A549 (cell line): ENCODE results near the gene WIPF3. TPM values are rescaled to one million over a fixed set of nuclear protein-coding genes. Genes with fewer than 3 reads are reported as not detected.

Source experiments
- ATAC-seq, 2 experiments: fragments of 200-7000 bp in 1 of 2; fragments of >200 bp in 1 of 2; cut with Nextera tagmentation in 1 of 2; cut with Tn5 transposase in 1 of 2; 3 replicates each; pipeline versions ENCODE4 v1.8.0 to v1.9.1; 2018 to 2020; ENCODE audit warnings: mild to moderate bottlenecking in 1 of 2, moderate library complexity in 1 of 2
- CTCF ChIA-PET: fragments of 300-600 bp; sonication (Branson Sonifier 250); formaldehyde crosslinking; extraction: SDS; loops from one replicate; lab custom pipeline; 2021; ENCODE audit warnings: antibody characterized with exemption, inconsistent platforms; lab: Yijun Ruan, JAX
- POLR2A ChIA-PET: fragments of 350-600 bp; formaldehyde crosslinking; extraction: SDS; loops from one replicate; lab custom pipeline; 2021; ENCODE audit warnings: antibody characterized with exemption, inconsistent platforms; lab: Yijun Ruan, JAX
- DNase-seq, 2 experiments: peaks; one replicate each; pipeline versions ENCODE4 v3.0.0 to v3.0.0-alpha.2; 2011 to 2016; ENCODE audit warnings: low read depth in 1 of 2, low spot score in 1 of 2
- FAIRE-seq: peaks from 2 replicates; lab custom pipeline; 2011; peaks lifted over from hg19 to GRCh38; lab: Jason Lieb, UNC
- H3K27ac ChIP-seq, 2 experiments: fragments of >200 bp; sonication (Bioruptor Twin); formaldehyde crosslinking; 3 replicates each; pipeline ENCODE4 v1.5.1; 2016 to 2017
- H3K4me1 ChIP-seq: fragments of >200 bp; sonication (Bioruptor Twin); formaldehyde crosslinking; 3 replicates; pipeline ENCODE4 v1.6.1; 2016
- H3K4me2 ChIP-seq: fragments of >200 bp; sonication (Bioruptor Twin); formaldehyde crosslinking; 3 replicates; pipeline ENCODE4 v1.6.1; 2016
- H3K4me3 ChIP-seq: fragments of >200 bp; sonication (Bioruptor Twin); formaldehyde crosslinking; 3 replicates; pipeline ENCODE4 v1.5.1; 2016
- H3K9me3 ChIP-seq: fragments of >200 bp; sonication (Bioruptor Twin); formaldehyde crosslinking; 3 replicates; pipeline ENCODE4 v1.6.1; 2016
- BHLHE40 ChIP-seq: IDR thresholded peaks from 2 replicates; pipeline ENCODE4 v1.6.1; 2012; ENCODE audit warnings: low read depth, low read length, inconsistent platforms
- CBX2 ChIP-seq: fragments of 200-600 bp; sonication (generic); IDR thresholded peaks from 2 replicates; pipeline ENCODE4 v1.6.1; 2016; ENCODE audit warnings: low read depth, mild to moderate bottlenecking, borderline replicate concordance
- CBX8 ChIP-seq: fragments of 200-600 bp; sonication (generic); IDR thresholded peaks from 2 replicates; pipeline ENCODE4 v1.6.1; 2016
- EHMT2 ChIP-seq: fragments of 200-600 bp; sonication (generic); IDR thresholded peaks from 2 replicates; pipeline ENCODE4 v1.6.1; 2016; ENCODE audit warnings: antibody characterized with exemption, low read depth, mild to moderate bottlenecking, moderate library complexity
- EP300 ChIP-seq, 2 experiments: fragments of >200 bp; sonication (Bioruptor Twin); formaldehyde crosslinking; IDR thresholded peaks; 2 replicates in 1 of 2; 3 replicates in 1 of 2; pipeline ENCODE4 v1.6.1; 2016 to 2017
- ESRRA ChIP-seq: fragments of 150-350 bp; IDR thresholded peaks from 2 replicates; pipeline ENCODE4 v1.6.1; 2014; ENCODE audit warnings: mild to moderate bottlenecking, low read length, borderline replicate concordance
- GATA3 ChIP-seq: IDR thresholded peaks from 2 replicates; pipeline ENCODE4 v1.6.1; 2012; ENCODE audit warnings: borderline replicate concordance
- HDAC2 ChIP-seq: fragments of 200-600 bp; sonication (generic); IDR thresholded peaks from 2 replicates; pipeline ENCODE4 v1.6.1; 2016
- HEYL ChIP-seq: fragments of 250-450 bp; sonication (Bioruptor Pico); IDR thresholded peaks from 2 replicates; pipeline ENCODE4 v1.8.0; 2021; ENCODE audit warnings: mild to moderate bottlenecking, moderate library complexity
- HOXA7 ChIP-seq: fragments of 250-450 bp; sonication (Bioruptor Pico); IDR thresholded peaks from 2 replicates; pipeline ENCODE4 v1.5.0; 2020; ENCODE audit warnings: mild to moderate bottlenecking, moderate library complexity
- HOXB13 ChIP-seq: fragments of 250-450 bp; sonication (Bioruptor Pico); IDR thresholded peaks from 2 replicates; pipeline ENCODE4 v1.5.0; 2020; ENCODE audit warnings: low read depth, mild to moderate bottlenecking, moderate library complexity
- HOXB5 ChIP-seq: fragments of 250-450 bp; sonication (Bioruptor Pico); IDR thresholded peaks from 2 replicates; pipeline ENCODE4 v1.5.0; 2020; ENCODE audit warnings: mild to moderate bottlenecking, moderate library complexity
- JUN ChIP-seq, 2 experiments: fragments of >200 bp; sonication (Bioruptor Twin); formaldehyde crosslinking; IDR thresholded peaks; 2 replicates in 1 of 2; 3 replicates in 1 of 2; pipeline ENCODE4 v1.6.1; 2016 to 2017
- JUNB ChIP-seq: fragments of >200 bp; sonication (Bioruptor Twin); formaldehyde crosslinking; IDR thresholded peaks from 2 replicates; pipeline ENCODE4 v1.6.1; 2016
- KDM1A ChIP-seq: fragments of 200-600 bp; sonication (generic); IDR thresholded peaks from 2 replicates; pipeline ENCODE4 v1.6.1; 2016; ENCODE audit warnings: low read depth, mild to moderate bottlenecking
- KDM5A ChIP-seq: fragments of 200-600 bp; sonication (generic); IDR thresholded peaks from 2 replicates; pipeline ENCODE4 v1.6.1; 2016; ENCODE audit warnings: antibody characterized with exemption, mild to moderate bottlenecking
- MAX ChIP-seq: IDR thresholded peaks from 2 replicates; pipeline ENCODE4 v1.6.1; 2012
- MAZ ChIP-seq: fragments of 150-350 bp; IDR thresholded peaks from 2 replicates; pipeline ENCODE4 v1.6.1; 2014; ENCODE audit warnings: antibody characterized with exemption, low read depth, low read length, borderline replicate concordance
- MYC ChIP-seq: IDR thresholded peaks from 2 replicates; pipeline ENCODE4 v1.6.1; 2012; ENCODE audit warnings: mild to moderate bottlenecking, inconsistent platforms, low read length, improper control_type of control experiment, borderline replicate concordance
- NPAS2 ChIP-seq: fragments of 250-450 bp; sonication (Bioruptor Pico); IDR thresholded peaks from 2 replicates; pipeline ENCODE4 v1.8.0; 2022; ENCODE audit warnings: mild to moderate bottlenecking, moderate library complexity, borderline replicate concordance
- NR3C1 ChIP-seq: fragments of >200 bp; sonication (Bioruptor Twin); formaldehyde crosslinking; IDR thresholded peaks from 3 replicates; pipeline ENCODE4 v1.6.1; 2017
- PHF8 ChIP-seq: fragments of 200-600 bp; sonication (generic); IDR thresholded peaks from 2 replicates; pipeline ENCODE4 v1.6.1; 2016; ENCODE audit warnings: low read depth, mild to moderate bottlenecking, antibody characterized with exemption, moderate library complexity, borderline replicate concordance
- POLR2AphosphoS2 ChIP-seq: conservative IDR thresholded peaks from 2 replicates; pipeline ENCODE4 v1.6.1; 2012; ENCODE audit warnings: low read length, improper control_type of control experiment, inconsistent platforms
- RAD21 ChIP-seq, 2 experiments: fragments of >200 bp in 1 of 2; sonication (Bioruptor Twin) in 1 of 2; formaldehyde crosslinking in 1 of 2; IDR thresholded peaks in 1 of 2; conservative IDR thresholded peaks in 1 of 2; 2 replicates in 1 of 2; 3 replicates in 1 of 2; pipeline ENCODE4 v1.6.1; 2012 to 2018; ENCODE audit warnings: inconsistent platforms in 1 of 2
- RARB ChIP-seq: fragments of 250-450 bp; sonication (Bioruptor Pico); IDR thresholded peaks from 2 replicates; pipeline ENCODE4 v1.8.0; 2021; ENCODE audit warnings: mild to moderate bottlenecking, moderate library complexity
- SMC3 ChIP-seq: fragments of >200 bp; sonication (Bioruptor Twin); formaldehyde crosslinking; IDR thresholded peaks from 3 replicates; pipeline ENCODE4 v1.6.1; 2018; ENCODE audit warnings: inconsistent platforms
- TFCP2L1 ChIP-seq: fragments of 250-450 bp; sonication (Bioruptor Pico); IDR thresholded peaks from 2 replicates; pipeline ENCODE4 v1.5.0; 2021; ENCODE audit warnings: mild to moderate bottlenecking
- TP53 ChIP-seq: fragments of 250-450 bp; sonication (Bioruptor Pico); IDR thresholded peaks from 2 replicates; pipeline ENCODE4 v1.5.0; 2021; ENCODE audit warnings: mild to moderate bottlenecking, moderate library complexity
- ZC3H11A ChIP-seq: fragments of 450-650 bp; IDR thresholded peaks from 2 replicates; pipeline ENCODE4 v1.6.1; 2014; ENCODE audit warnings: antibody characterized with exemption, mild to moderate bottlenecking
- ZSCAN20 ChIP-seq: fragments of 250-450 bp; sonication (Bioruptor Pico); IDR thresholded peaks from 2 replicates; pipeline ENCODE4 v1.8.0; 2022; ENCODE audit warnings: mild to moderate bottlenecking, moderate library complexity
- WGBS: methylation state at CpG from one replicate; pipeline ENCODE4 v1.1.6; 2017; ENCODE audit errors: missing lambda C conversion rate; 5-methylcytosine and 5-hydroxymethylcytosine counted together
- polyA plus RNA-seq, 4 experiments: library from polyadenylated mRNA; depleted of rRNA in 3 of 4; stranded (reverse); fragments of >200 nt; fragmentation: RNase III in 1 of 4; extraction: RNeasy Plus Mini Kit Qiagen cat#74134 plus additional on column Dnase treatment in 1 of 4; gene quantifications; 2 replicates in 3 of 4; 3 replicates in 1 of 4; pipeline ENCODE4 v1.2.3, GENCODE V29; 2011 to 2017
- TF ChIP-seq, protein P1 (sequence below): fragments of 250-450 bp; sonication (Bioruptor Pico); IDR thresholded peaks from 2 replicates; pipeline ENCODE4 v1.5.0; 2020; ENCODE audit warnings: low read depth, mild to moderate bottlenecking, moderate library complexity
- TF ChIP-seq, protein P2 (sequence below): fragments of >200 bp; sonication (Bioruptor Twin); formaldehyde crosslinking; IDR thresholded peaks from 3 replicates; pipeline ENCODE4 v1.6.1; 2016

The WIPF3 gene
- polyA plus RNA-seq, 2 of the 4 experiments (the other 2 are of a cell fraction), result 0.10 to 0.30 TPM

- DNase-seq, result no peak
- no peak for FAIRE-seq
- TF ChIP-seq GATA3 (no peak), EHMT2 (no peak), KDM5A (no peak), BHLHE40 (no peak), PHF8 (no peak), HOXB5 (CRISPR knock-in tag) (no peak), SMC3 (no peak), ZC3H11A (no peak), MAX (no peak), JUN (IDR thresholded peaks at IDR 0.05) (no peak), TFCP2L1 (CRISPR knock-in tag) (no peak), RAD21 (conservative IDR thresholded peaks at IDR 0.05 in 1 of 2, IDR thresholded peaks at IDR 0.05 in 1 of 2) (no peak), NPAS2 (CRISPR knock-in tag) (no peak), POLR2AphosphoS2 (no peak), RARB (CRISPR knock-in tag) (no peak), ESRRA (no peak), EP300 (IDR thresholded peaks at IDR 0.05) (no peak), TP53 (CRISPR knock-in tag) (no peak)
- ChIA-PET CTCF (interaction anchor here (0.7 to 1.4 kb wide), 2 partner anchors 9 to 39 kb away, joined by 3 to 4 read pairs; no protein-coding TSS in a partner anchor), POLR2A (no interaction called here)
- Histone ChIP-seq H3K27ac (no peak overlapping the region), H3K9me3 (no peaks in the 10 kb centered on the region), H3K4me3 (no peak overlapping the region), H3K4me1 (no peaks in the 10 kb centered on the region), H3K4me2 (no peak overlapping the region)
- no peak for ATAC-seq
- WGBS, result 82% methylated on average over 1 of the region's 1 CpG
Observed at GRCh38 chr7:29882481-29882880, 76.2 kb downstream of the WIPF3 start.

- ChIA-PET POLR2A (no interaction called here), CTCF (interaction anchor here (1.1 kb wide), 1 partner anchor 38 kb away, joined by 3 read pairs; no protein-coding TSS in a partner anchor)
- no peaks in the 10 kb centered on the region for H3K4me1 ChIP-seq
- FAIRE-seq (no peak), DNase-seq (no peak), ATAC-seq (no peak)
- 94% methylated on average over 17 of the region's 46 CpGs for WGBS
- no peak overlapping the region for H3K4me2 ChIP-seq
- no peak overlapping the region for H3K4me3 ChIP-seq
- TF ChIP-seq NR3C1 (no peak), TP53 (CRISPR knock-in tag) (no peak), HOXB13 (no peak), JUNB (no peak), EP300 (IDR thresholded peaks at IDR 0.05) (no peak), GATA3 (no peak), CBX8 (no peak), HEYL (no peak)
- H3K27ac ChIP-seq, result no peak overlapping the region
- H3K9me3 ChIP-seq, result no peaks in the 10 kb centered on the region
Observed at GRCh38 chr7:29883462-29884398, 77.4 kb downstream of the WIPF3 start.

DNA sequence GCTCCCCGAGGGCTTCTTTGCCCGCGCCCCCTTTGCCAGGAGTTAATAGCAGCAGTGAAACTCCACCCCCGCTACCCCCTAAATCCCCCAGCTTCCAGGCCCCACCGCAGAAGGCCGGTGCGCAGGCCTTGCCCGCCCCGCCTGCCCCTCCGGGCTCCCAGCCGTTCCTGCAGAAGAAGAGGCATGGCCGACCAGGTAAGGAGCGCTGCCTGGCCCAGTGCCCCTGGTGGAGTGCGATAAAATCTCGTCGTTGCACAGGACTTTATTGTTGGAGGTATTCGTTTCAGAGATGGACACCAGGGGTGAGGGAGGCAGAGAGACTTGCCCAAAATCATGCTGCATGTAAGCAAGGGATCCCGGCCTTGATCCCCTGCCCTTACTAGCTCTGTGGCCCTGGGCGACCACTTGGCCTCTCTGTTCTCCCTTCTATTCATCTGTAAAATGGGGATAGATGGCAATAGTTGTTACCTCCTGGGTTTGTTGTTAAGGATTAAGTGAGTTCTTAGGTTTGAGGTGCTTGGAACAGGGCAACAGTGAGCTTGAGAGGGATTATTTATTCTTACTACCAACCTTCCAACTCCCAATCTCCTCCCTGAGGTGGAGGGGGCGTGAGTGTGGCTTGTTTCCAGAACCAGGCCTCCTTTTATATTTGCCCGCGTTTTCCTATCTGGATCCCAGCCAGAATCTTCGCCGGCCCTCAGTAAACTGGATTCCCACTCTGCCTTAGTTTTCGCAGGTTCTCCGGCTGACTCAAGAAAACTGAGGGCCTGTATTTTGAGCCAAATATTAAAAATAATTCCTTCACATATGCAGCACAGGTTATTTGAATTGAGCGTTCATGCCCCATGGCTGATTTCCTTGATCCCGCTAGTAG is 78.3 kb downstream of the WIPF3 start:
- no peak for DNase-seq
- CTCF ChIA-PET, result interaction anchor here (0.7 to 1.5 kb wide), 4 partner anchors 33 to 913 kb away, joined by 3 to 5 read pairs (median 3); no protein-coding TSS in a partner anchor
- H3K4me3 ChIP-seq, result no peak overlapping the region
- H3K9me3 ChIP-seq, result no peaks in the 10 kb centered on the region
- FAIRE-seq, result no peak
- H3K4me2 ChIP-seq, result no peak overlapping the region
- no peak overlapping the region for H3K27ac ChIP-seq
- WGBS, result 76% methylated on average over 22 of the region's 28 CpGs
- no peak for ATAC-seq
- POLR2A ChIA-PET, result no interaction called here
- H3K4me1 ChIP-seq, result no peaks in the 10 kb centered on the region
- no peak for TF ChIP-seq HEYL
- no peak for TF ChIP-seq HDAC2
- TF ChIP-seq, protein P1, sequence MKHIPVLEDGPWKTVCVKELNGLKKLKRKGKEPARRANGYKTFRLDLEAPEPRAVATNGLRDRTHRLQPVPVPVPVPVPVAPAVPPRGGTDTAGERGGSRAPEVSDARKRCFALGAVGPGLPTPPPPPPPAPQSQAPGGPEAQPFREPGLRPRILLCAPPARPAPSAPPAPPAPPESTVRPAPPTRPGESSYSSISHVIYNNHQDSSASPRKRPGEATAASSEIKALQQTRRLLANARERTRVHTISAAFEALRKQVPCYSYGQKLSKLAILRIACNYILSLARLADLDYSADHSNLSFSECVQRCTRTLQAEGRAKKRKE (CRISPR knock-in tag), result no peak
- no peak for TF ChIP-seq RARB (CRISPR knock-in tag)
- TF ChIP-seq TFCP2L1 (CRISPR knock-in tag), result no peak
- no peak for TF ChIP-seq KDM1A
- no peak for TF ChIP-seq EHMT2
- no peak for TF ChIP-seq ZSCAN20 (CRISPR knock-in tag)
- no peak for TF ChIP-seq CBX2
- TF ChIP-seq RAD21 (conservative IDR thresholded peaks at IDR 0.05 in 1 of 2, IDR thresholded peaks at IDR 0.05 in 1 of 2), result no peak
- no peak for TF ChIP-seq ZC3H11A
- no peak for TF ChIP-seq MAZ
- TF ChIP-seq, protein P2, sequence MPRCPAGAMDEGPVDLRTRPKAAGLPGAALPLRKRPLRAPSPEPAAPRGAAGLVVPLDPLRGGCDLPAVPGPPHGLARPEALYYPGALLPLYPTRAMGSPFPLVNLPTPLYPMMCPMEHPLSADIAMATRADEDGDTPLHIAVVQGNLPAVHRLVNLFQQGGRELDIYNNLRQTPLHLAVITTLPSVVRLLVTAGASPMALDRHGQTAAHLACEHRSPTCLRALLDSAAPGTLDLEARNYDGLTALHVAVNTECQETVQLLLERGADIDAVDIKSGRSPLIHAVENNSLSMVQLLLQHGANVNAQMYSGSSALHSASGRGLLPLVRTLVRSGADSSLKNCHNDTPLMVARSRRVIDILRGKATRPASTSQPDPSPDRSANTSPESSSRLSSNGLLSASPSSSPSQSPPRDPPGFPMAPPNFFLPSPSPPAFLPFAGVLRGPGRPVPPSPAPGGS, result no peak
- TF ChIP-seq MYC, result no peak
- no peak for TF ChIP-seq HOXA7
